HepG2 (cell line): ENCODE measurements around the gene OR13J1. TPM values are rescaled to one million over a fixed set of nuclear protein-coding genes. Genes with fewer than 3 reads are reported as not detected.

Experiments
- ATAC-seq: fragments of 200-7000 bp; cut with Tn5 transposase; 3 replicates; pipeline ENCODE4 v1.9.1; 2020; ENCODE audit warnings: mild to moderate bottlenecking, moderate library complexity
- BruUV-seq: library from RNA; stranded (reverse); fragments of 400-500 nt; replicated peaks from 2 replicates; lab custom pipeline; 2021; lab: Mats Ljungman, UMichigan
- CTCF ChIA-PET: fragments of 300-600 bp; formaldehyde crosslinking; extraction: SDS; loops from one replicate; lab custom pipeline; 2021; ENCODE audit warnings: low total read pairs, inconsistent platforms, low intra/inter-chr PET ratio; lab: Yijun Ruan, JAX
- POLR2A ChIA-PET: fragments of 350-600 bp; sonication (Branson Sonifier 250); formaldehyde crosslinking; loops from one replicate; lab custom pipeline; 2020; ENCODE audit warnings: antibody characterized with exemption, inconsistent platforms; lab: Yijun Ruan, JAX
- DNase-seq: peaks from one replicate; pipeline ENCODE4 v3.0.0-alpha.2; 2015; ENCODE audit warnings: low spot score
- FAIRE-seq: peaks from 3 replicates; lab custom pipeline; 2011; peaks lifted over from hg19 to GRCh38; lab: Jason Lieb, UNC
- H2AFZ ChIP-seq: one replicate; pipeline ENCODE4 v1.6.1; 2011; ENCODE audit warnings: low read length, inconsistent platforms
- H3K27ac ChIP-seq: fragments of 300-600 bp; 3 replicates; pipeline ENCODE4 v1.8.0; 2011; ENCODE audit warnings: mixed run types, mild to moderate bottlenecking, mixed read lengths, low read length, inconsistent platforms; ENCODE audit not compliant: insufficient read depth; ENCODE audit errors: extremely low read length
- H3K27me3 ChIP-seq, 2 experiments: fragments of 200-600 bp in 1 of 2; 2 replicates in 1 of 2; 3 replicates in 1 of 2; pipeline versions ENCODE4 v1.6.0 to v1.8.0; 2011; ENCODE audit warnings: low read length in 2 of 2, mild to moderate bottlenecking in 2 of 2, moderate library complexity in 2 of 2, inconsistent platforms in 1 of 2; ENCODE audit not compliant: insufficient read depth in 2 of 2, control insufficient read depth in 1 of 2
- H3K36me3 ChIP-seq, 2 experiments: fragments of 200-600 bp in 1 of 2; replicated peaks in 1 of 2; 2 replicates in 1 of 2; 3 replicates in 1 of 2; pipeline versions ENCODE4 v1.5.1 to v1.8.0; 2011; ENCODE audit warnings: low read length in 2 of 2, inconsistent platforms in 1 of 2; ENCODE audit not compliant: insufficient read depth in 2 of 2, control insufficient read depth in 1 of 2
- H3K4me1 ChIP-seq: 2 replicates; pipeline ENCODE4 v1.5.1; 2012; ENCODE audit warnings: low read length, inconsistent platforms; ENCODE audit not compliant: insufficient read depth
- H3K4me2 ChIP-seq: 2 replicates; pipeline ENCODE4 v1.6.0; 2011; ENCODE audit warnings: low read depth, low read length, inconsistent platforms
- H3K4me3 ChIP-seq, 3 experiments: fragments of 200-600 bp in 1 of 3; sonication (generic), shearing (Covaris generic) in 1 of 3; replicated peaks in 1 of 3; 2 replicates each; pipeline ENCODE4 v1.5.1; 2011 to 2016; ENCODE audit warnings: low read length in 3 of 3, inconsistent platforms in 2 of 3, low read depth in 2 of 3, mild to moderate bottlenecking in 2 of 3, control low read depth in 1 of 3, mixed read lengths in 1 of 3; ENCODE audit not compliant: insufficient read depth in 1 of 3
- H3K79me2 ChIP-seq: one replicate; pipeline ENCODE4 v1.6.1; 2011; ENCODE audit warnings: low read length, inconsistent platforms; ENCODE audit not compliant: insufficient read depth
- H3K9ac ChIP-seq: 2 replicates; pipeline ENCODE4 v1.6.0; 2011; ENCODE audit warnings: mild to moderate bottlenecking, low read depth, low read length, inconsistent platforms; ENCODE audit not compliant: insufficient read depth
- H3K9me3 ChIP-seq: 2 replicates; pipeline ENCODE4 v1.5.1; 2012; ENCODE audit warnings: mild to moderate bottlenecking, low read length
- H4K20me1 ChIP-seq: 2 replicates; pipeline ENCODE4 v1.6.0; 2011; ENCODE audit warnings: inconsistent platforms, mild to moderate bottlenecking, low read length, moderate library complexity; ENCODE audit not compliant: insufficient read depth
- BCL6 ChIP-seq: IDR thresholded peaks from 2 replicates; pipeline ENCODE4 v1.6.1; 2016; ENCODE audit warnings: missing genetic modification reagents, missing compliant biosample characterization
- IRX3 ChIP-seq: sonication (generic); formaldehyde crosslinking; IDR thresholded peaks from 2 replicates; pipeline ENCODE4 v1.8.1; 2023; ENCODE audit warnings: mild to moderate bottlenecking, low read depth, missing genetic modification reagents, borderline replicate concordance
- PHB2 ChIP-seq: fragments of 450-650 bp; IDR thresholded peaks from 2 replicates; pipeline ENCODE4 v1.6.1; 2018; ENCODE audit not compliant: partially characterized antibody
- SRSF4 ChIP-seq: fragments of 200-400 bp; formaldehyde crosslinking; IDR thresholded peaks from one replicate; pipeline ENCODE4 v1.6.1; 2018; ENCODE audit warnings: mild to moderate bottlenecking, low read depth, low read length, moderate library complexity; ENCODE audit not compliant: poor library complexity, severe bottlenecking
- ZNF350 ChIP-seq: sonication (generic); formaldehyde crosslinking; IDR thresholded peaks from 2 replicates; pipeline ENCODE4 v1.4.0; 2020; ENCODE audit warnings: mild to moderate bottlenecking, low read depth, missing genetic modification reagents, borderline replicate concordance
- ZNF768 ChIP-seq: sonication (generic); formaldehyde crosslinking; IDR thresholded peaks from 2 replicates; pipeline ENCODE4 v1.4.0; 2020; ENCODE audit warnings: missing genetic modification reagents
- WGBS: methylation state at CpG from one replicate; pipeline ENCODE4 v1.1.6; 2017; ENCODE audit warnings: low lambda C conversion rate; 5-methylcytosine and 5-hydroxymethylcytosine counted together
- in situ Hi-C: cut with HindIII; loops from 2 replicates; pipeline ENCODE4 v1.10.0; 2017; ENCODE audit warnings: low pct_unique_long_range_greater_than_20kb; ENCODE audit not compliant: extremely low pct_ligation_motif_present
- intact Hi-C: fragments of 100-400 bp; cut with micrococcal nuclease; formaldehyde crosslinking; loops from one replicate; pipeline ENCODE4 v1.10.0; 2022; ENCODE audit not compliant: unreplicated experiment
- polyA plus RNA-seq, 8 experiments: library from polyadenylated mRNA; depleted of rRNA in 3 of 8; stranded (reverse) in 7 of 8; unstranded in 1 of 8; fragments of >200 nt; fragmentation: Illumina TruSeq in 4 of 8; extraction: Trizol in 4 of 8; gene quantifications; 2 replicates each; pipeline versions ENCODE4 v1.2.1 to v1.2.3, GENCODE V29; 2011 to 2016; ENCODE audit warnings: low read depth in 4 of 8, missing spikeins in 1 of 8, mixed read lengths in 1 of 8; ENCODE audit not compliant: insufficient read depth in 1 of 8
- total RNA-seq, 5 experiments: library from RNA; depleted of rRNA; stranded (reverse); fragments of >200 nt; fragmentation: Illumina TruSeq; extraction: Trizol; gene quantifications; 2 replicates each; pipeline ENCODE4 v1.2.3, GENCODE V29; 2016; ENCODE audit warnings: low read depth in 1 of 5
- TF ChIP-seq, protein P1 (sequence below): sonication (generic); formaldehyde crosslinking; IDR thresholded peaks from 2 replicates; pipeline ENCODE4 v1.8.0; 2022; ENCODE audit warnings: low read depth, missing genetic modification reagents

The OR13J1 gene
- total and polyA plus RNA-seq, 2 of the 13 experiments (the other 11 are each of a cell fraction or from before 2014, with no cell fraction given), result not detected

GRCh38 chr9:35905051-35905781 is 35.0 kb upstream of the OR13J1 start:
- H3K4me3 ChIP-seq, result peak overlapping the region in 1 of 3 experiments; percentile 67; a peak in 1 of 6 replicates

GRCh38 chr9:35904338-35904737 is 34.1 kb upstream of the OR13J1 start:
- Histone ChIP-seq H3K9ac (no peak overlapping the region), H3K27ac (no peak overlapping the region), H3K79me2 (no peaks in the 10 kb centered on the region), H3K27me3 (peaks cover 0 to 11% of the 10 kb centered on the region in 2 experiments; a peak in 2 of 5 replicates), H3K4me2 (no peak overlapping the region), H3K4me3 (no peak overlapping the region), H2AFZ (no peak overlapping the region), H3K36me3 (no peaks in the 10 kb centered on the region), H3K4me1 (peaks cover 61% of the 10 kb centered on the region), H3K9me3 (no peaks in the 10 kb centered on the region), H4K20me1 (no peaks in the 10 kb centered on the region)
- in situ Hi-C loops (no loop called here), intact Hi-C loops (no loop called here)
- FAIRE-seq, result no peak
- no peak for TF ChIP-seq PHB2
- no peak for TF ChIP-seq SRSF4
- WGBS, result 57% methylated on average over 7 of the region's 8 CpGs
- POLR2A ChIA-PET, result interaction anchor here (1.3 kb wide), 1 partner anchor 90 kb away, joined by 3 read pairs; the partner anchor contains the start of gene HINT2
- BruUV-seq, result no TSS peak
- no peak for ATAC-seq
- DNase-seq, result no peak
- CTCF ChIA-PET, result no interaction called here

More at GRCh38 chr9:35905051-35905781, 35.0 kb upstream of the OR13J1 start:
- Histone ChIP-seq H3K9me3 (no peaks in the 10 kb centered on the region), H3K36me3 (no peaks in the 10 kb centered on the region), H3K9ac (no peak overlapping the region), H4K20me1 (no peaks in the 10 kb centered on the region), H3K27ac (no peak overlapping the region), H3K4me1 (peaks cover 66% of the 10 kb centered on the region), H3K4me2 (peak overlapping the region; percentile 96), H2AFZ (no peak overlapping the region), H3K79me2 (no peaks in the 10 kb centered on the region), H3K27me3 (peaks cover 0 to 11% of the 10 kb centered on the region in 2 experiments; a peak in 2 of 5 replicates)
- DNase-seq, result no peak
- intact Hi-C loops (no loop called here), in situ Hi-C loops (no loop called here)
- POLR2A ChIA-PET, result interaction anchor here (1.1 kb wide), 1 partner anchor 91 kb away, joined by 3 read pairs; the partner anchor contains the start of gene HINT2
- no TSS peak for BruUV-seq
- CTCF ChIA-PET, result no interaction called here
- no peak for FAIRE-seq
- TF ChIP-seq IRX3 (CRISPR knock-in tag) (no peak), ZNF350 (CRISPR knock-in tag) (0 out of 2 replicates have a peak, but pooled peaks have one; percentile 13), ZNF768 (CRISPR knock-in tag) (peak; percentile 80; the same call in 1 of the 2 replicates), BCL6 (no peak)
- TF ChIP-seq, protein P1, sequence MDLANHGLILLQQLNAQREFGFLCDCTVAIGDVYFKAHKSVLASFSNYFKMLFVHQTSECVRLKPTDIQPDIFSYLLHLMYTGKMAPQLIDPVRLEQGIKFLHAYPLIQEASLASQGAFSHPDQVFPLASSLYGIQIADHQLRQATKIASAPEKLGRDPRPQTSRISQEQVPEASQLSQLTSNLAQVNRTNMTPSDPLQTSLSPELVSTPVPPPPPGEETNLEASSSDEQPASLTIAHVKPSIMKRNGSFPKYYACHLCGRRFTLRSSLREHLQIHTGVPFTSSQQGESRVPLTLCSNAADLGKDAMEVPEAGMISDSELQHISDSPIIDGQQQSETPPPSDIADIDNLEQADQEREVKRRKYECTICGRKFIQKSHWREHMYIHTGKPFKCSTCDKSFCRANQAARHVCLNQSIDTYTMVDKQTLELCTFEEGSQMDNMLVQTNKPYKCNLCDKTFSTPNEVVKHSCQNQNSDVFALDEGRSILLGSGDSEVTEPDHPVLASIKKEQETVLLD (CRISPR knock-in tag), result no peak
- ATAC-seq, result peak; percentile 7; the same call in 1 of the 3 replicates
- 43% methylated on average over 6 of the region's 8 CpGs for WGBS
